LHCN-M2 (cell line): ENCODE measurements around the gene GOLGA6B. TPM values are rescaled to one million over a fixed set of nuclear protein-coding genes. Genes with fewer than 3 reads are reported as not detected.
A peak's percentile ranks its signal among the peaks of the same experiment; 100 is the strongest.
"Not testable (repeated sequence)": the region's sequence is repeated elsewhere in the genome, so short reads cannot be mapped to it uniquely, and the experiment has no call there.

Experiments
- DNase-seq: peaks from one replicate; pipeline ENCODE4 v3.0.0-alpha.2; 2012; ENCODE audit warnings: low read depth
- total RNA-seq: library from RNA; depleted of rRNA; stranded (reverse); fragments of >200 nt; gene quantifications from 2 replicates; pipeline ENCODE4 v1.2.3, GENCODE V29; 2014; rRNA removed

Gene GOLGA6B
- total RNA-seq, 1 experiment from 2014 or later, result not detected

GRCh38 chr15:72663931-72664330 is 9.4 kb downstream of the GOLGA6B start:
- DNase-seq, result not testable (repeated sequence)

- not testable (repeated sequence) for DNase-seq
Measured at GRCh38 chr15:72665706-72666105, 11.2 kb downstream of the GOLGA6B start.

GRCh38 chr15:72669803-72670202 is 15.3 kb downstream of the GOLGA6B start:
- DNase-seq, result not testable (repeated sequence)

GRCh38 chr15:72670656-72671352 is 16.3 kb downstream of the GOLGA6B start:
- DNase-seq, result peak; percentile 55

GRCh38 chr15:72671525-72671924 is 17.0 kb downstream of the GOLGA6B start:
- no peak for DNase-seq

- DNase-seq, result no peak
Measured at GRCh38 chr15:72676838-72677237, 22.3 kb downstream of the GOLGA6B start.

GRCh38 chr15:72680931-72681330 is 26.4 kb downstream of the GOLGA6B start:
- DNase-seq, result no peak

- no peak for DNase-seq
Measured at GRCh38 chr15:72682772-72683171, 28.3 kb downstream of the GOLGA6B start.

- no peak for DNase-seq
Measured at GRCh38 chr15:72685301-72685924, 30.9 kb downstream of the GOLGA6B start.

- DNase-seq, result peak; percentile 87
Measured at GRCh38 chr15:72685925-72686794, 31.7 kb downstream of the GOLGA6B start, which contains the start of the genes BBS4 and HIGD2B. TSS of gene BBS4 (plus strand) at chr15:72686207. CDS start at chr15:72686228, 21 bp downstream. TSS of gene HIGD2B (minus strand) at chr15:72686182. CDS start at chr15:72676374, 9,808 bp downstream.

- DNase-seq, result no peak
Measured at GRCh38 chr15:72688697-72689096, 34.2 kb downstream of the GOLGA6B start.

GRCh38 chr15:72690938-72691337 is 36.4 kb downstream of the GOLGA6B start:
- no peak for DNase-seq

GRCh38 chr15:72698938-72699337 is 44.4 kb downstream of the GOLGA6B start:
- no peak for DNase-seq

- no peak for DNase-seq
Measured at GRCh38 chr15:72700076-72700475, 45.6 kb downstream of the GOLGA6B start.

GRCh38 chr15:72706266-72706665 is 51.8 kb downstream of the GOLGA6B start:
- DNase-seq, result peak; percentile 69

- DNase-seq, result not testable (repeated sequence)
Measured at GRCh38 chr15:72708551-72709303, 54.2 kb downstream of the GOLGA6B start.

Other genes with a start within 250 kb of the GOLGA6B start
- 29.2 and 29.5 TPM in 2 replicates for gene ARIH1, start 180.4 kb upstream of the GOLGA6B start, total RNA-seq
- not detected in 2 replicates for gene HIGD2B, start 31.5 kb downstream of the GOLGA6B start, total RNA-seq
- gene BBS4, start 31.5 kb downstream of the GOLGA6B start, total RNA-seq, result 18.1 and 20.0 TPM in 2 replicates
- gene ADPGK, start 129.1 kb downstream of the GOLGA6B start, total RNA-seq, result 60.7 and 70.3 TPM in 2 replicates